Measurements from ENCODE around the gene ERICH4. TPM values are rescaled to one million over a fixed set of nuclear protein-coding genes. Genes with fewer than 3 reads are reported as not detected.

ERICH4 gene
- total and polyA plus RNA-seq, 2 of the 4 experiments (the other 2 are of a cell fraction), result not detected

DNA sequence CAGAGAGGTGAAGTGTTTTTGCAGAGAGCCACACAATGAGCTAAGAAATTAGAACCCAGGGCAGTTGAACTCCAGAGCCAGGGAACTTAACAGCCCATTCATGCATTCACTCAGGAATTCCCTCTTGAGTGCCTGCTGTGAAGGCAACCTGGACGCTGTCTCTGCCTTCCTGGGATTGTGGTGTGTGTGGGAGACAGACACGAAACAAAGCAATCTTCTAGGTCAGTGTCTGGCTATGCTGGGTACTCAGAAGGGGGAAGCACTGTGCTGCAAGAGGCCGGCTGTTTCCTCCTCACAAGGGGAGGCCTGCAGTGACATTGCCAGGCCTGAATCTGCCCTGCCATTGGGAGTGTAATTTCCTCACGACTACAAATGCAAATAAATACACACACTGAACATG, 35.7 kb upstream of the ERICH4 start:
- no peak overlapping the region for H3K14ac ChIP-seq (replicated peaks; ENCODE audit: low read depth, low read length)
- CTCF ChIA-PET, result no interaction called here
- no peak overlapping the region for H4K8ac ChIP-seq (ENCODE audit: low read depth in 2 of 2, low read length in 2 of 2)
- BruUV-seq (replicated peaks), result no TSS peak
- H2AK9ac ChIP-seq (replicated peaks; ENCODE audit: low read depth, low read length, poor library complexity), result no peak overlapping the region
- no peak overlapping the region for H3K18ac ChIP-seq (ENCODE audit: low read depth, low read length)
- H3K27ac ChIP-seq (ENCODE audit: insufficient read depth, low read length), result no peak overlapping the region
- no peaks in the 10 kb centered on the region for H3K27me3 ChIP-seq (ENCODE audit: control insufficient read depth, insufficient read depth, low read length)
- ATAC-seq (ENCODE audit: low read depth) (no peak), DNase-seq (no peak)
- H2AK5ac ChIP-seq (ENCODE audit: low read depth, low read length), result no peak overlapping the region; the same call in 1 of the 2 replicates
- peaks cover 4% of the 10 kb centered on the region for H3K4me1 ChIP-seq (ENCODE audit: control insufficient read depth, insufficient read depth, low read length)
- no peak overlapping the region for H3K4me2 ChIP-seq (ENCODE audit: low read depth, low read length)
- no peak for TF ChIP-seq MAFK (IDR thresholded peaks at IDR 0.05; ENCODE audit: low read depth, low read length)
- TF ChIP-seq ELK1 (IDR thresholded peaks at IDR 0.05; ENCODE audit: borderline replicate concordance, low read depth, low read length), result no peak
- TF ChIP-seq POLR2A (IDR thresholded peaks at IDR 0.05; ENCODE audit: low read depth, low read length), result no peak
- TF ChIP-seq RAD21 (IDR thresholded peaks at IDR 0.05; ENCODE audit: low read length), result no peak
- TF ChIP-seq SMC3 (IDR thresholded peaks at IDR 0.05; ENCODE audit: low read depth, low read length), result no peak
- TF ChIP-seq RFX5 (IDR thresholded peaks at IDR 0.05; ENCODE audit: low read depth, low read length), result no peak
- intact Hi-C loops (cut with micrococcal nuclease), result no loop called here
- no peak overlapping the region for H2BK5ac ChIP-seq (ENCODE audit: low read depth, low read length, poor library complexity, severe bottlenecking)
- no peak overlapping the region for H3K9ac ChIP-seq (ENCODE audit: low read depth, low read length)
- no peak overlapping the region for H2BK15ac ChIP-seq (ENCODE audit: low read depth, low read length)
- peaks cover 5 to 9% of the 10 kb centered on the region in 2 experiments; a peak in 3 of 4 replicates for H3K79me1 ChIP-seq (ENCODE audit: low read depth in 1 of 2, low read length in 2 of 2)
- no peak overlapping the region for H3K4me3 ChIP-seq (ENCODE audit: insufficient read depth, low read depth, low read length)
- H3K9me1 ChIP-seq (ENCODE audit: insufficient read depth, low read length), result peaks cover 7% of the 10 kb centered on the region; the same call in 1 of the 2 replicates
- no CpG with 5 or more reads among the region's 4 CpGs for WGBS, 2 experiments (ENCODE audit: extremely low coverage in 2 of 2, insufficient read length in 1 of 2)
- no peak overlapping the region for H3K4ac ChIP-seq (ENCODE audit: low read depth, low read length)
- no peak overlapping the region for H2BK20ac ChIP-seq (ENCODE audit: low read depth, low read length)
- no peak overlapping the region for H4K91ac ChIP-seq (ENCODE audit: insufficient read depth, low read depth, low read length)
- no peak overlapping the region for H3K56ac ChIP-seq (ENCODE audit: extremely low read depth, insufficient read depth, low read length)
- H3K9me3 ChIP-seq (ENCODE audit: control insufficient read depth, insufficient read depth, low read length), result no peaks in the 10 kb centered on the region
- no peak overlapping the region for H2AFZ ChIP-seq (replicated peaks; ENCODE audit: low read length, poor library complexity)
- H3K36me3 ChIP-seq (ENCODE audit: control insufficient read depth, insufficient read depth, low read length), result peaks cover 16% of the 10 kb centered on the region
- in situ Hi-C loops (cut with MboI; ENCODE audit: low sequenced_read_pairs), result no loop called here
- no peak overlapping the region for H2BK120ac ChIP-seq (ENCODE audit: low read depth, low read length)
- H4K5ac ChIP-seq (ENCODE audit: low read depth, low read length), result no peak overlapping the region
- H4K20me1 ChIP-seq (ENCODE audit: insufficient read depth, low read length), result no peaks in the 10 kb centered on the region
- no peak overlapping the region for H3K23ac ChIP-seq (ENCODE audit: low read depth, low read length)
- dilution Hi-C loops (cut with HindIII; ENCODE audit: low sequenced_read_pairs, unreplicated experiment), result no loop called here
- POLR2A ChIA-PET (ENCODE audit: unreplicated experiment), result no interaction called here
